ENCODE data around the gene IFIT2. TPM values are rescaled to one million over a fixed set of nuclear protein-coding genes. Genes with fewer than 3 reads are reported as not detected.
A peak's percentile ranks its signal among the peaks of the same experiment; 100 is the strongest.

The IFIT2 gene
- total RNA-seq, 6 experiments from 2014 or later = 4.7 to 12.4 (median 9.8) TPM

DNA sequence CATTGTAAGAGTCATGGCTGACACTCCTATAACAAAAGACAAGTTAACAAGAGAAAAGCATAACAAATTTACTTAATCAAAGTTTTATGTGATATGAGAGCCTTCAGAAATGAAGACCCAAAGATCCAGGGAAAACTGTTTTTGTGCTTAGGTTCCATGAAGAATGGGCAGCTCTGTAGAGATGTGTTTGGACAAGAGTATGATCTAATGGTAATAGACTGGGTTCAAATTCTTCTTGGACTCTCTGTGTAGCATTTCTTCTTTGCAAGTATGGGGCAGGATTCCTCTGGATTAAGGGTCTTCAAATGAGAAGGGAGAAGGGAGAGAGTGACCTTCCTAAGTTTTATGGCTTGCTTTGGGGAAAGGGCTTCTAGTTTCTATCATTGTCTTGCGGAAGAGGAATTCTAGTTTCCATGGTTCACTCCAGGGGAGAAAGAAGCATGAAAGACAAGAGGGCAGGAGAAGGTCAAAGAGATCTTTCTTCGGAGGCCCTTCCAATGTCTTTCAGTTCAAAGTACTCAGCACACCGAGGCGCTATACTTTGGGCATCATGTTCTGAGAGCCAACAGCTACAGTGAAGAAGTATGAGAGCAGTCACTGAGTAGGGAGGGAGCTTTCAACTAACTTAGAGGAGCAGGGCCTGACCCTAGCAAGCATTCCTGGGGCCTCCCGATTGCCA is 41.4 kb downstream of the IFIT2 start:
- no peak overlapping the region for H3K4me3 ChIP-seq
- DNase-seq (no peak), ATAC-seq (no peak)
- H3K27ac ChIP-seq = peak overlapping the region in 1 of 3 donors; percentile 11
- H3K36me3 ChIP-seq = peaks cover 0 to 15% (median 5%) of the 10 kb centered on the region in 4 donors
- WGBS (ENCODE audit: insufficient coverage, low coverage, low lambda C conversion rate, missing lambda C conversion rate) = 85% methylated on average over 5 of the region's 5 CpGs
- TF ChIP-seq, protein P1, sequence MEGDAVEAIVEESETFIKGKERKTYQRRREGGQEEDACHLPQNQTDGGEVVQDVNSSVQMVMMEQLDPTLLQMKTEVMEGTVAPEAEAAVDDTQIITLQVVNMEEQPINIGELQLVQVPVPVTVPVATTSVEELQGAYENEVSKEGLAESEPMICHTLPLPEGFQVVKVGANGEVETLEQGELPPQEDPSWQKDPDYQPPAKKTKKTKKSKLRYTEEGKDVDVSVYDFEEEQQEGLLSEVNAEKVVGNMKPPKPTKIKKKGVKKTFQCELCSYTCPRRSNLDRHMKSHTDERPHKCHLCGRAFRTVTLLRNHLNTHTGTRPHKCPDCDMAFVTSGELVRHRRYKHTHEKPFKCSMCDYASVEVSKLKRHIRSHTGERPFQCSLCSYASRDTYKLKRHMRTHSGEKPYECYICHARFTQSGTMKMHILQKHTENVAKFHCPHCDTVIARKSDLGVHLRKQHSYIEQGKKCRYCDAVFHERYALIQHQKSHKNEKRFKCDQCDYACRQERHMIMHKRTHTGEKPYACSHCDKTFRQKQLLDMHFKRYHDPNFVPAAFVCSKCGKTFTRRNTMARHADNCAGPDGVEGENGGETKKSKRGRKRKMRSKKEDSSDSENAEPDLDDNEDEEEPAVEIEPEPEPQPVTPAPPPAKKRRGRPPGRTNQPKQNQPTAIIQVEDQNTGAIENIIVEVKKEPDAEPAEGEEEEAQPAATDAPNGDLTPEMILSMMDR (IDR thresholded peaks at IDR 0.05) = no peak
- no peak for TF ChIP-seq POLR2A (IDR thresholded peaks at IDR 0.05)
- H3K4me1 ChIP-seq = peaks cover 0 to 39% (median 14%) of the 10 kb centered on the region in 4 donors
- H3K27me3 ChIP-seq = no peaks in the 10 kb centered on the region
- H3K9me3 ChIP-seq = no peaks in the 10 kb centered on the region
- intact Hi-C loops (cut with DNase I) = no loop called here

DNA sequence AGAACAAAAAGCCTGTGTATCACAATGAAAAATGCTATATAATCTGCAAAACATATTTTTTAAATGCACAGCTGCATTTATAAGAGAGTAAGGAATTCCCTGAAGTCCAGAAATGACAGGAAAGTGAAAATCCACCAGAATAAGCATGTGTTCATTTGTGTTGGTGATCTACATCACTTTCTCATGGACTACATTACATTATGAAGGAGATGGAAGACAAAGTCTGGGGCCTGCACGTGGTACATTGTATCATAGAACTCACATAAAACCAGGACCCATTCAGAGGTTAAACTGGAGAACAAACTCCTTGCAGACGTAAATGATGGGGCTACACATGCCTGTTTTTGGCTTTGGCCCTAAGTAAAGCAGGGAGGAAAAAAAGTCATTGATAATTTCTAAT is 42.3 kb downstream of the IFIT2 start:
- 67% methylated on average over 1 of the region's 2 CpGs for WGBS (ENCODE audit: insufficient coverage, low coverage, low lambda C conversion rate, missing lambda C conversion rate)
- H3K36me3 ChIP-seq = peaks cover 0 to 7% (median 2%) of the 10 kb centered on the region in 4 donors
- DNase-seq = no peak
- ATAC-seq = no peak
- intact Hi-C loops (cut with DNase I) = no loop called here
- TF ChIP-seq POLR2A (IDR thresholded peaks at IDR 0.05) = no peak
- TF ChIP-seq, protein P1 (IDR thresholded peaks at IDR 0.05) = no peak
- H3K9me3 ChIP-seq = no peaks in the 10 kb centered on the region
- H3K27me3 ChIP-seq = no peaks in the 10 kb centered on the region
- H3K4me3 ChIP-seq = no peak overlapping the region
- H3K4me1 ChIP-seq = peaks cover 0 to 49% (median 18%) of the 10 kb centered on the region in 4 donors
- no peak overlapping the region for H3K27ac ChIP-seq

DNA sequence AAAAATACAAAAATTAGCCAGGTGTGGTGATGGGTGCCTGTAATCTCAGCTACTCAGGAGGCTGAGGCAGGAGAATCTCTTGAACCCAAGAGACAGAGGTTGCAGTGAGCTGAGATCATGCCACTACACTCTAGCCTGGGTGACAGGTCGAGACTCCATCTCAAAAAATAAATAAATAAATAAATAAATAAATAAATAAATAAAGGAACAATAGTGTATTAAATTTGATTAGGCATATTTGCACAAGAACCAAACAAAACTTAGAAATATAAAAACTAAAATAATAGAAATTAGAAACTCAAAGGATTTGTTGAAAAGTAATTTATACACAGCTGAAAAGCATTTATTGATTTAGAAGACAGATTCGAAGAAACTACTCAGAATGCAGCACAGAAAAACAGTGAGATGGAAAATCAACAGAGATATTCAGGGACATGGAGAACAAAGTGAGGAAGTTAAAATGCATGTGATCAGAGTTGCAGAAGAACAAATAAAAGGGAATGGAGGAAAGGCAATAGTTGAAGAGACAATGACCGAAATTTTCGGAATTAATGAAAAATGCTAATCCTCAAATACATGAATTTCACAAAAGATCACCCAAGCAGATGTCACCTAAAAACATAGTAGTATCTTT is 43.6 kb downstream of the IFIT2 start:
- H3K9me3 ChIP-seq = no peaks in the 10 kb centered on the region
- peaks cover 0 to 61% (median 25%) of the 10 kb centered on the region in 4 donors for H3K4me1 ChIP-seq
- WGBS (ENCODE audit: insufficient coverage, low coverage, low lambda C conversion rate, missing lambda C conversion rate) = 64% methylated on average over 4 of the region's 4 CpGs
- no peaks in the 10 kb centered on the region for H3K27me3 ChIP-seq
- DNase-seq (no peak), ATAC-seq (no peak)
- no peak overlapping the region for H3K4me3 ChIP-seq
- H3K36me3 ChIP-seq = no peaks in the 10 kb centered on the region
- TF ChIP-seq, protein P1 (IDR thresholded peaks at IDR 0.05) = no peak
- TF ChIP-seq POLR2A (IDR thresholded peaks at IDR 0.05) = no peak
- intact Hi-C loops (cut with DNase I) = no loop called here
- H3K27ac ChIP-seq = peak overlapping the region; percentile 52 to 99 (median 96)

DNA sequence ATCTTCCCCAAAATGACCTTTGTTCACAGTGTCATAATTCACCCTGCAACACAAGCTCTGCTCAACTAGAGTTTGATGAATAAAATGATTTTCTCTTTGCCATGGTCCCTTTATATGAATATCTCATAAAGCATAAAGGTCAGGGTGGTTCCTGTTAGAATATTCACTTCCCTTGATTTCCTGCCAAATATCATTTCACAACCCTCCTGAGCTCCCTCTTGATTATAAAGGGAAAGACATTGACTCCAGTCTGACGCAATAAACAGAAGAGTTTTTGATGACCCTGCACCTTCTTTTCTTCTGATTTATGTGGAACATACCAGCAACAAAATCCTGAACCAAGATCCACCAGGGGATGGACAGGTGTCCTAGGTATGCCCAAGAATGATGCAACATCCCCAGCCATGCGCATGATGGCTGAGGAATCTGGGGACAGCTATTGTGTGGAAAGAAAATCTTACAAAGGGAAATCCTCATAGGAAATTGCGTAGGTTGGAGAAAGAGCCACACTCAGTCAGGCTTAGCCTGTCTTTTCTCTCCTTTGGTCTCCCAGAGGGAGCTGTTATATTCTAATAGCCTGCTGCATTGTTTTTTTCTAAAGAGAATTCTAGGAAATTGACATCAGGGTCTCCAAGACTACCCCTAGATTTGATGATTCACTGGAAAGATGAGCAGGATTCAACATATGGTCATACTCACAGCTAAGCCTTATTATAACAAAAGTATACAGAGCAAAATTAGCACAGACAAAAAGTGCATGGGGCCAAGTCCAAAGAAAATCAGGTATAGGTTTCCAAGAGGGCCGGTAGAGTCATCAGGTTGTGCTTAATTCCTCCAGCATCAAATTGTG is 44.8 kb downstream of the IFIT2 start:
- H3K9me3 ChIP-seq = no peaks in the 10 kb centered on the region
- intact Hi-C loops (cut with DNase I) = no loop called here
- peak overlapping the region; percentile 52 to 99 (median 96) for H3K27ac ChIP-seq
- no peaks in the 10 kb centered on the region for H3K36me3 ChIP-seq
- DNase-seq (no peak), ATAC-seq (peak; percentile 35 to 58 (median 44))
- no peak overlapping the region for H3K4me3 ChIP-seq
- H3K4me1 ChIP-seq = peaks cover 0 to 61% (median 33%) of the 10 kb centered on the region in 4 donors
- no peaks in the 10 kb centered on the region for H3K27me3 ChIP-seq
- TF ChIP-seq, protein P1 (IDR thresholded peaks at IDR 0.05) = no peak
- WGBS (ENCODE audit: insufficient coverage, low coverage, low lambda C conversion rate, missing lambda C conversion rate) = 31% methylated on average over 4 of the region's 4 CpGs

Measured in right lobe of liver (tissue), 6 donors.